ENCODE measurements around the gene TEX22. TPM values are rescaled to one million over a fixed set of nuclear protein-coding genes. Genes with fewer than 3 reads are reported as not detected.

TEX22 gene
- total RNA-seq, 1 donor from 2014 or later: 0.60 TPM

DNA sequence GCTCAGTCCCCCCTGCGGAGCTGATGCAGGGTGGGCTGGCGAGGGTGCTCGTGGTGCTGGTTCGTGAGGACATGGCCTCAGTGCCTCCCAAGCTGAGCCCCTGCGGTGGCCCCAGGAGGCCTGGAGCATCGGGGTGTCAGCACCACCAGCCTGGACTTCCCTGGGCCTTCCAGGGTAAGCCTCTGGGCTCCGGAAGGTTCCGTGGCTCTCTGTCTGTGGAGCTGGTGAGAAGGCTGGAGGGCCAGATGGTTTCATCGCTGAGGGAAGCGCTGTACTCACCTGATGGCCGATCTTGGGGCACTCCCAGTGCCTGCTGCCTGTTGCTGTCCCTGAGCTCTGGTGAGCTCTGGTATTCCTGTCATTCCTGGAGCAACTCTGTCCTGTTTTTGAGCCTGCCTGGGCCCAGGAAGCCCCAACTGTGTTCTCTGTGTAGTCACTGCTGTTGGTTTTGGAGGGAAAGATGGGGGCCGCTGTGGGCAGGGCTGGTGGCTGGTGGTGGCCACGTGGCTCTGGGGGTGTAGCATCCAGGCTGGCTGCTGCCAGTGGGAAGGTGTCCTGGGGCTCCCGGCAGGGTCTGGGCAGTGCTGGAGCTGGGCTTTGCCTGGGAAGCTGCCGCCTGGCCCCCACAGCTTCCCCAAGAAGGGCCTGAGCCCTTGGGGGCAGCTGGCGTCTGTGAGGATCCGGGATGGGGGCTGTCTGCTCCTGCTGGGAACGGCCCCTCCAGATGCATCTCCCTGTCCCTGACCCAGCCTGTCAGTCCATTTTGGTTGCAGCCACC lies 39.6 kb downstream of the TEX22 start:
- Mint-ChIP-seq H3K4me1 (ENCODE audit: low read depth) (peaks cover 16% of the 10 kb centered on the region), H3K4me3 (ENCODE audit: unreplicated experiment) (no peak overlapping the region), H3K27me3 (ENCODE audit: low read depth) (no peaks in the 10 kb centered on the region), H3K36me3 (ENCODE audit: low read depth) (peaks cover 3% of the 10 kb centered on the region), H3K9me3 (ENCODE audit: low read depth) (peaks cover 9% of the 10 kb centered on the region), H3K27ac (ENCODE audit: unreplicated experiment) (no peak overlapping the region)
- DNase-seq (ENCODE audit: low spot score): no peak
- TF ChIP-seq, protein P1, sequence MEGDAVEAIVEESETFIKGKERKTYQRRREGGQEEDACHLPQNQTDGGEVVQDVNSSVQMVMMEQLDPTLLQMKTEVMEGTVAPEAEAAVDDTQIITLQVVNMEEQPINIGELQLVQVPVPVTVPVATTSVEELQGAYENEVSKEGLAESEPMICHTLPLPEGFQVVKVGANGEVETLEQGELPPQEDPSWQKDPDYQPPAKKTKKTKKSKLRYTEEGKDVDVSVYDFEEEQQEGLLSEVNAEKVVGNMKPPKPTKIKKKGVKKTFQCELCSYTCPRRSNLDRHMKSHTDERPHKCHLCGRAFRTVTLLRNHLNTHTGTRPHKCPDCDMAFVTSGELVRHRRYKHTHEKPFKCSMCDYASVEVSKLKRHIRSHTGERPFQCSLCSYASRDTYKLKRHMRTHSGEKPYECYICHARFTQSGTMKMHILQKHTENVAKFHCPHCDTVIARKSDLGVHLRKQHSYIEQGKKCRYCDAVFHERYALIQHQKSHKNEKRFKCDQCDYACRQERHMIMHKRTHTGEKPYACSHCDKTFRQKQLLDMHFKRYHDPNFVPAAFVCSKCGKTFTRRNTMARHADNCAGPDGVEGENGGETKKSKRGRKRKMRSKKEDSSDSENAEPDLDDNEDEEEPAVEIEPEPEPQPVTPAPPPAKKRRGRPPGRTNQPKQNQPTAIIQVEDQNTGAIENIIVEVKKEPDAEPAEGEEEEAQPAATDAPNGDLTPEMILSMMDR (IDR thresholded peaks at IDR 0.05): no peak

DNA sequence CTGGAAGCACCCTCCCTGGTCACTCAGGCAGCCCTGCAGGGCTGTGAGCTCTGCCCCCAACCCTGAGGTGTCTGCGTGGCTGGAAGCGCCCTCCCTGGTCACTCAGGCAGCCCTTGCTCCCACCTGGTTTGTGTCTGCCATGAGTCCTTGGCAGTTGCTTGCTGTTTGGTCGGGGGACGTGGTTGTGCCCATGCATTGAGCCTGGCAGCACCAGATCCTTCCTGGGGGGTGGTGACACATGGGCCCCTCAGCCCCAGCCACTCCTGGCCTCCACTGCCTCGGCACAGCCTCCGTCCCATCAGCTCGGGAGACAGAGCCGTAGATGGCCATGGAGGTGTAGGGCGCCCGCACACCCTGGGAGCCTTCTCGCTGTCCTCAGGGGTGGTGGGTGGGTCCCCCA lies 40.8 kb downstream of the TEX22 start:
- no peak for DNase-seq (ENCODE audit: low spot score)
- H3K4me3 Mint-ChIP-seq (ENCODE audit: unreplicated experiment): no peak overlapping the region
- no peak overlapping the region for H3K27ac Mint-ChIP-seq (ENCODE audit: unreplicated experiment)
- H3K9me3 Mint-ChIP-seq (ENCODE audit: low read depth): peaks cover 9% of the 10 kb centered on the region
- H3K4me1 Mint-ChIP-seq (ENCODE audit: low read depth): peaks cover 16% of the 10 kb centered on the region
- H3K27me3 Mint-ChIP-seq (ENCODE audit: low read depth): no peaks in the 10 kb centered on the region
- peaks cover 3% of the 10 kb centered on the region for H3K36me3 Mint-ChIP-seq (ENCODE audit: low read depth)
- TF ChIP-seq, protein P1 (IDR thresholded peaks at IDR 0.05): no peak

DNA sequence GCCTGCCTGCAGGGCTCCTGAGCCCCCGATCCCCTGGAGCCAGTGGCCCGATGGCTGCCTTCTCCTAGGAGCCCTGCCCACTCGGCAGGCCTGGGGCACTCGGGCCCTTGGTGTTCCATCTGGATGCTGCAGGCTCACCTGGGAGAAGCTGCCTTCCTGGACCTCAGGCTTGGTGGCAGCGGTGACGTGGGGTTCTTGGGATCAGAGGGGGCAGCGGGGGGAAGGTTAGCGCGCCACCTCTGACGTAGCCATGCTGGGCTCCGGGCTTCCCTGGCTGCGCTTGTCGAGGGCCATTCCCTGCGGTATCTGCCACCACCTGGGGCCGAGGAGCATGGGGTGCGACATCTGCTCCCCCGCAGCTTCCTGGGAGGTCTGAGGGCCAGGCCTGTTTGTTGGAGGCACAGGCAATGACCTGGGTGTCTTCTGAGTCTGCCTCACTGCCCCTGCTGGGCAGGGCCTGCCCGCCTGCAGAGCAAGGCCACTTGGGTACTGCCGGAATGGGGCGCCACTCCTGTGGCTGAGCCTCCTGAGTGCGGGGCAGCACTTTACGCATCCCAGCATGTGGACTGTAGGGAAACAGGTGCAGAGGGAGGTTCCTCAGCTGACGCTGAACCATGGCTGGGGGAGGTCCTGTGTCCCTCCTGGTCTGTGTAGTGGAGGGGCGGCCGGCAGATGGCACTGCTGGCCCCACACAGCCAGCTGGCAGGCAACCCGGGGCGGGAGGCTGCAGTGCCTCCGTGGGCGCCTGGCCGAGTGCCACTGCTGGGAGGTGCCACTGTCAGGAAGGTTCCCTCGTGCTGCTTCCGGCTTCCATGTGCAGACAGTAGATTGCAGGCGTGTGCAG lies 41.6 kb downstream of the TEX22 start:
- H3K36me3 Mint-ChIP-seq (ENCODE audit: low read depth): peaks cover 3% of the 10 kb centered on the region
- no peaks in the 10 kb centered on the region for H3K27me3 Mint-ChIP-seq (ENCODE audit: low read depth)
- no peak for DNase-seq (ENCODE audit: low spot score)
- H3K4me3 Mint-ChIP-seq (ENCODE audit: unreplicated experiment): no peak overlapping the region
- H3K4me1 Mint-ChIP-seq (ENCODE audit: low read depth): peaks cover 14% of the 10 kb centered on the region
- H3K27ac Mint-ChIP-seq (ENCODE audit: unreplicated experiment): no peak overlapping the region
- TF ChIP-seq, protein P1 (IDR thresholded peaks at IDR 0.05): no peak
- peaks cover 6% of the 10 kb centered on the region for H3K9me3 Mint-ChIP-seq (ENCODE audit: low read depth)

DNA sequence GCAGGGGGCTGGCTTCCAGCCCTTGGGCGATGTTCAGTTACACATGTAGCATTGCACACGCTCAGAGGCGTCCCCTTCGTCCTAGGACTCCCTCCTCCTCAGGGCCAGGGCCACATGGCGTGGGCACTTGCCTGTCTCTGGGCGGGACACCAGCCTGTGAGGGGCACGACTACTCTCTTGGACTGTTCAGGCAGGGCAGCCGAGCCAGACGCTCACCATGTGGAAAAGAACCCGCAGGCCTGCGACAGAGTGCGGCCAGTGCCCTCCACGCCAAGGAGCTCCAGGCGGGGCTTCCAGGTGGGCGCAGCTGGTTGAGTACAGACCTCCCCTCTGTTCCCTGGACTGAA lies 42.2 kb downstream of the TEX22 start:
- peaks cover 2% of the 10 kb centered on the region for H3K9me3 Mint-ChIP-seq (ENCODE audit: low read depth)
- no peak overlapping the region for H3K4me3 Mint-ChIP-seq (ENCODE audit: unreplicated experiment)
- TF ChIP-seq, protein P1 (IDR thresholded peaks at IDR 0.05): no peak
- no peaks in the 10 kb centered on the region for H3K27me3 Mint-ChIP-seq (ENCODE audit: low read depth)
- H3K36me3 Mint-ChIP-seq (ENCODE audit: low read depth): peaks cover 3% of the 10 kb centered on the region
- no peak for DNase-seq (ENCODE audit: low spot score)
- peaks cover 11% of the 10 kb centered on the region for H3K4me1 Mint-ChIP-seq (ENCODE audit: low read depth)
- H3K27ac Mint-ChIP-seq (ENCODE audit: unreplicated experiment): no peak overlapping the region

DNA sequence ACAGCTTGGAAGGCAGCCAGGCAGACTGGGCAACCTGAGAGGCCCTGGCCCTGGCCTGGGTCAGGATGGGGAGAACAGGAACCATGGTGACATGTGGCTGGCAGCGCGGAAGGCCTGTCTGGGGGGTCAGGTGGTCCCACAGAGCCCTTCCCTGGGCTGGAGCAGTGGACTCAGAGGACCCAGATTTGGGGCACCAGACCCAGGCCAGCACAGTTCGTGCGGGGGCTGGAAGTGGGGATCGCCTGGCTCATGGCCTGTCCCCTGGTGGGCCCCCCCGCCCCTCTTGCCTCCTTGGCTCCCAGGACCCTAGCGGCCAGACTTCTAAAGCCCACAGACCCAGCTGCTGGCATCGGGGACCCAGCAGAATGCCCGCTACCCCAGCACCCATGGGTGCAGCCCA lies 42.7 kb downstream of the TEX22 start:
- Mint-ChIP-seq H3K9me3 (ENCODE audit: low read depth) (no peaks in the 10 kb centered on the region), H3K4me3 (ENCODE audit: unreplicated experiment) (no peak overlapping the region), H3K27ac (ENCODE audit: unreplicated experiment) (no peak overlapping the region), H3K27me3 (ENCODE audit: low read depth) (no peaks in the 10 kb centered on the region), H3K36me3 (ENCODE audit: low read depth) (peaks cover 3% of the 10 kb centered on the region), H3K4me1 (ENCODE audit: low read depth) (peaks cover 6% of the 10 kb centered on the region)
- no peak for DNase-seq (ENCODE audit: low spot score)
- TF ChIP-seq, protein P1 (IDR thresholded peaks at IDR 0.05): no peak
